Left kidney (tissue), 2 donors: ENCODE results near the gene SOX18. TPM values are rescaled to one million over a fixed set of nuclear protein-coding genes. Genes with fewer than 3 reads are reported as not detected.
"Not testable (repeated sequence)": the region's sequence is repeated elsewhere in the genome, so short reads cannot be mapped to it uniquely, and the experiment has no call there.

Experiments
- DNase-seq: peaks from one replicate; pipeline ENCODE4 v3.0.0-alpha.2; 2013
- polyA plus RNA-seq: library from polyadenylated mRNA; unstranded; fragments of 120-200 nt; gene quantifications from one replicate; pipeline ENCODE4 v1.2.1, GENCODE V29; 2013; ENCODE audit not compliant: insufficient read length

SOX18 gene
- polyA plus RNA-seq, 1 donor = 4.5 TPM

- no peak for DNase-seq
Observed at GRCh38 chr20:64023361-64024140, 25.9 kb downstream of the SOX18 start.

GRCh38 chr20:64022671-64023360 lies 26.6 kb downstream of the SOX18 start:
- no peak for DNase-seq

GRCh38 chr20:64021124-64021975 lies 28.1 kb downstream of the SOX18 start:
- DNase-seq = no peak

- DNase-seq = no peak
Observed at GRCh38 chr20:64015635-64016034, 33.8 kb downstream of the SOX18 start.

GRCh38 chr20:64012385-64013154 lies 36.9 kb downstream of the SOX18 start:
- DNase-seq = not testable (repeated sequence)

GRCh38 chr20:64011366-64011779 lies 38.1 kb downstream of the SOX18 start:
- DNase-seq = no peak

- DNase-seq = no peak
Observed at GRCh38 chr20:64010711-64011237, 38.7 kb downstream of the SOX18 start.

- no peak for DNase-seq
Observed at GRCh38 chr20:64009811-64010387, 39.5 kb downstream of the SOX18 start.

- no peak for DNase-seq
Observed at GRCh38 chr20:64006902-64007301, 42.5 kb downstream of the SOX18 start.

- DNase-seq = no peak
Observed at GRCh38 chr20:64006490-64006889, 42.9 kb downstream of the SOX18 start.

GRCh38 chr20:64005394-64005793 lies 44.0 kb downstream of the SOX18 start:
- DNase-seq = no peak

GRCh38 chr20:64003960-64004725 lies 45.3 kb downstream of the SOX18 start:
- no peak for DNase-seq

GRCh38 chr20:64001607-64002011 lies 47.8 kb downstream of the SOX18 start:
- no peak for DNase-seq

- DNase-seq = no peak
Observed at GRCh38 chr20:64000906-64001305, 48.5 kb downstream of the SOX18 start.

Other genes starting within 250 kb of the SOX18 start
- gene ZBTB46, start 218.4 kb downstream of the SOX18 start, polyA plus RNA-seq = 16.7 TPM
- gene ABHD16B, start 188.1 kb downstream of the SOX18 start, polyA plus RNA-seq = not detected
- gene TPD52L2, start 184.4 kb downstream of the SOX18 start, polyA plus RNA-seq = 84.6 TPM
- gene DNAJC5, start 154.5 kb downstream of the SOX18 start, polyA plus RNA-seq = 26.4 TPM
- gene UCKL1, start 93.2 kb downstream of the SOX18 start, polyA plus RNA-seq = 51.0 TPM
- gene ZNF512B, start 79.7 kb downstream of the SOX18 start, polyA plus RNA-seq = 24.7 TPM
- 7.5 TPM for gene SAMD10, start 70.0 kb downstream of the SOX18 start, polyA plus RNA-seq
- 81.6 TPM for gene PRPF6, start 68.5 kb downstream of the SOX18 start, polyA plus RNA-seq
- gene C20orf204, start 13.5 kb downstream of the SOX18 start, polyA plus RNA-seq = 0.95 TPM
- 74.7 TPM for gene TCEA2, start 13.6 kb upstream of the SOX18 start, polyA plus RNA-seq
- gene RGS19, start 29.9 kb upstream of the SOX18 start, polyA plus RNA-seq = 3.6 TPM
- 1.1 TPM for gene OPRL1, start 30.4 kb upstream of the SOX18 start, polyA plus RNA-seq
- not detected for gene LKAAEAR1, start 34.8 kb upstream of the SOX18 start, polyA plus RNA-seq
- gene NPBWR2, start 57.9 kb upstream of the SOX18 start, polyA plus RNA-seq = not detected
- gene MYT1, start 114.8 kb upstream of the SOX18 start, polyA plus RNA-seq = 0.33 TPM
- 211 TPM for gene PCMTD2, start 206.1 kb upstream of the SOX18 start, polyA plus RNA-seq